Neural cell (in vitro differentiated cells): ENCODE measurements around the gene RSRC1. TPM values are rescaled to one million over a fixed set of nuclear protein-coding genes. Genes with fewer than 3 reads are reported as not detected.

Experiments used
- H2AFZ ChIP-seq: fragments of 200-600, 300-800 bp; sonication (generic), shearing (Covaris generic); 2 replicates; pipeline ENCODE4 v1.6.0; 2014; ENCODE audit warnings: low read depth, mild to moderate bottlenecking, antibody characterized with exemption, low read length, moderate library complexity
- H3F3A ChIP-seq: fragments of 200-600 bp; shearing (Covaris generic); 2 replicates; pipeline ENCODE4 v1.6.1; 2016; ENCODE audit warnings: mild to moderate bottlenecking, moderate library complexity, mixed read lengths, antibody characterized with exemption, low read length; ENCODE audit not compliant: insufficient read depth, poor library complexity, severe bottlenecking
- H3K27ac ChIP-seq: fragments of 200-600, 300-800 bp; sonication (generic), shearing (Covaris generic); 2 replicates; pipeline ENCODE4 v1.5.1; 2014; ENCODE audit warnings: mild to moderate bottlenecking, low read length, moderate library complexity
- H3K27me3 ChIP-seq: fragments of 300-800, 200-600 bp; sonication (generic), shearing (Covaris generic); 2 replicates; pipeline ENCODE4 v1.6.0; 2014; ENCODE audit warnings: mild to moderate bottlenecking, low read depth, low read length, moderate library complexity; ENCODE audit not compliant: insufficient read depth
- H3K36me3 ChIP-seq: fragments of 300-800, 200-600 bp; sonication (generic), shearing (Covaris generic); 2 replicates; pipeline ENCODE4 v1.5.1; 2014; ENCODE audit warnings: mild to moderate bottlenecking, antibody characterized with exemption, low read length, moderate library complexity; ENCODE audit not compliant: insufficient read depth
- H3K4me2 ChIP-seq: fragments of 300-800, 200-600 bp; sonication (generic), shearing (Covaris generic); 2 replicates; pipeline ENCODE4 v1.6.0; 2014; ENCODE audit warnings: mild to moderate bottlenecking, low read length
- H3K4me3 ChIP-seq: fragments of 300-800, 200-600 bp; sonication (generic), shearing (Covaris generic); 2 replicates; pipeline ENCODE4 v1.5.1; 2014; ENCODE audit warnings: mild to moderate bottlenecking, low read length, moderate library complexity
- H3K79me2 ChIP-seq: fragments of 200-600 bp; shearing (Covaris generic); replicated peaks from 2 replicates; pipeline ENCODE4 v1.6.0; 2014; ENCODE audit warnings: mild to moderate bottlenecking, low read length, moderate library complexity; ENCODE audit not compliant: insufficient read depth
- H3K9ac ChIP-seq: fragments of 300-800, 200-600 bp; sonication (generic), shearing (Covaris generic); 2 replicates; pipeline ENCODE4 v1.6.1; 2016; ENCODE audit warnings: mild to moderate bottlenecking, low read length, mixed read lengths
- H3K9me2 ChIP-seq: fragments of 200-600 bp; shearing (Covaris generic); 2 replicates; pipeline ENCODE4 v1.6.1; 2016; ENCODE audit warnings: mild to moderate bottlenecking, low read length, mixed read lengths; ENCODE audit not compliant: insufficient read depth
- H3K9me3 ChIP-seq: fragments of 200-600, 300-800 bp; sonication (generic), shearing (Covaris generic); 2 replicates; pipeline ENCODE4 v1.6.1; 2016; ENCODE audit warnings: mild to moderate bottlenecking, mixed run types, low read length, moderate library complexity, mixed read lengths
- H4K20me1 ChIP-seq: fragments of 200-600 bp; shearing (Covaris generic); 2 replicates; pipeline ENCODE4 v1.6.1; 2016; ENCODE audit warnings: mild to moderate bottlenecking, mixed run types; ENCODE audit not compliant: insufficient read depth
- CTCF ChIP-seq: fragments of 450-650 bp; IDR thresholded peaks from 2 replicates; pipeline ENCODE4 v1.5.1; 2014; ENCODE audit warnings: antibody characterized with exemption, mild to moderate bottlenecking, moderate library complexity; ENCODE audit not compliant: poor library complexity, severe bottlenecking
- EP300 ChIP-seq: fragments of 450-650 bp; conservative IDR thresholded peaks from 2 replicates; pipeline ENCODE4 v1.6.1; 2014; ENCODE audit warnings: antibody characterized with exemption, mild to moderate bottlenecking, moderate library complexity; ENCODE audit not compliant: poor library complexity, severe bottlenecking
- EZH2 ChIP-seq: fragments of 200-600, 300-800 bp; shearing (Covaris generic), sonication (generic); IDR thresholded peaks from 2 replicates; pipeline ENCODE4 v1.6.1; 2014; ENCODE audit warnings: antibody characterized with exemption, low read length, borderline replicate concordance, mild to moderate bottlenecking; ENCODE audit not compliant: insufficient read depth, poor library complexity, severe bottlenecking
- MXI1 ChIP-seq: fragments of 450-650 bp; conservative IDR thresholded peaks from 2 replicates; pipeline ENCODE4 v1.6.1; 2014; ENCODE audit warnings: antibody characterized with exemption, mild to moderate bottlenecking; ENCODE audit not compliant: poor library complexity, severe bottlenecking
- POLR2AphosphoS5 ChIP-seq: IDR thresholded peaks from 2 replicates; pipeline ENCODE4 v1.6.1; 2012
- RAD21 ChIP-seq: fragments of 450-650 bp; conservative IDR thresholded peaks from 2 replicates; pipeline ENCODE4 v1.6.1; 2014; ENCODE audit warnings: antibody characterized with exemption, mild to moderate bottlenecking, moderate library complexity
- REST ChIP-seq: IDR thresholded peaks from 2 replicates; pipeline ENCODE4 v1.6.1; 2012; ENCODE audit warnings: borderline replicate concordance
- SMC3 ChIP-seq: fragments of 450-650 bp; conservative IDR thresholded peaks from 2 replicates; pipeline ENCODE4 v1.6.1; 2014; ENCODE audit warnings: antibody characterized with exemption, mild to moderate bottlenecking, moderate library complexity; ENCODE audit not compliant: poor library complexity
- TAF1 ChIP-seq: IDR thresholded peaks from 2 replicates; pipeline ENCODE4 v1.6.1; 2012; ENCODE audit warnings: low read depth
- polyA plus RNA-seq: library from polyadenylated mRNA; depleted of rRNA; stranded (reverse); fragments of >200 nt; gene quantifications from 2 replicates; pipeline ENCODE4 v1.2.3, GENCODE V29; 2014

RSRC1 gene
- polyA plus RNA-seq, 1 donor from 2014 or later = 28.1 TPM

GRCh38 chr3:158109295-158109803 is 540 bp upstream of the RSRC1 start:
- no peaks in the 10 kb centered on the region for H4K20me1 ChIP-seq
- H2AFZ ChIP-seq = no peak overlapping the region
- no peak overlapping the region for H3K27ac ChIP-seq
- H3K9me2 ChIP-seq = no peaks in the 10 kb centered on the region
- no peak overlapping the region for H3K9ac ChIP-seq
- no peaks in the 10 kb centered on the region for H3K36me3 ChIP-seq
- peak overlapping the region; percentile 83 for H3K4me3 ChIP-seq
- no peaks in the 10 kb centered on the region for H3F3A ChIP-seq
- H3K27me3 ChIP-seq = peaks cover 53% of the 10 kb centered on the region
- H3K9me3 ChIP-seq = no peaks in the 10 kb centered on the region
- H3K4me2 ChIP-seq = peak overlapping the region; percentile 50
- TF ChIP-seq REST (no peak), CTCF (no peak), MXI1 (no peak), RAD21 (no peak), SMC3 (no peak), POLR2AphosphoS5 (no peak), EP300 (no peak), EZH2 (no peak)
- peaks cover 13% of the 10 kb centered on the region for H3K79me2 ChIP-seq

- Histone ChIP-seq H3K27ac (peak overlapping the region; percentile 68), H3K36me3 (no peaks in the 10 kb centered on the region), H3K79me2 (peaks cover 13% of the 10 kb centered on the region), H3K27me3 (peaks cover 41% of the 10 kb centered on the region), H3K4me3 (peak overlapping the region; percentile 83), H3K9me2 (no peaks in the 10 kb centered on the region), H3K4me2 (peak overlapping the region; percentile 92), H4K20me1 (no peaks in the 10 kb centered on the region), H3K9ac (peak overlapping the region; percentile 73), H3K9me3 (no peaks in the 10 kb centered on the region), H2AFZ (peak overlapping the region; percentile 62), H3F3A (no peaks in the 10 kb centered on the region)
- TF ChIP-seq RAD21 (no peak), MXI1 (no peak), CTCF (no peak), SMC3 (no peak), POLR2AphosphoS5 (no peak), EZH2 (no peak), REST (no peak), TAF1 (no peak), EP300 (no peak)
Observed at GRCh38 chr3:158110658-158111018, 749 bp downstream of the RSRC1 start.
